Hematopoietic multipotent progenitor cell (in vitro differentiated cells): ENCODE data around the gene TRPC6. TPM values are rescaled to one million over a fixed set of nuclear protein-coding genes. Genes with fewer than 3 reads are reported as not detected.

Experiments used
- DNase-seq, 3 donors: peaks; one replicate each; pipeline ENCODE4 v3.0.0-alpha.2; 2011 to 2015; ENCODE audit warnings: low read depth in 2 of 3, low spot score in 2 of 3
- small RNA-seq: library from RNA; depleted of rRNA; stranded (forward); fragments of <200 nt; gene quantifications from one replicate; pipeline ENCODE3, GENCODE V24; 2012
- total RNA-seq: library from RNA; depleted of rRNA; stranded (reverse); fragments of >200 nt; gene quantifications from one replicate; pipeline ENCODE4 v1.2.3, GENCODE V29; 2012

TRPC6 gene
- total RNA-seq, 1 donor: 0.27 TPM

DNA sequence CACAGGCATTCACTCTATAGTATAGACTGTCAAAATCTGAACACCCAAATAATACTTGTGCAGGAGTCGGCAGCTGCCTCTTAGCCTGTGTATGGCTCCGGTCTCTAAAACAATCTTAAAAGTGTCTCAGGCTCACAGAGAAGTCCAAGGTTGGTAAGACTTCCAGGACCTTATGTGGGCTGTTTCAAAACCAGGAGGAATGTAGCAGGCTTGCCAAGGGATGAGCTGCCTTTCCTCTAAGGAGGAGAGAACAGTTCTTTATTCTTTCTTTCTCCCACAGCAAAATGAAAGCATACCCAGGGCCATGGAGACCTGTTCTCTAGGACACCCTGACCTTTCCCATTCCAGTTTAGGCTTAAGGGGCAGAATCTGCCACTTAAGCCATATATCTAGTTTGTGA lies 176.5 kb downstream of the TRPC6 start:
- no peak for DNase-seq

Small RNA genes within 50 kb of the gene (small RNA-seq; reads per million reads assigned to genes)
- gene MIR3920: not detected
